DMS53 (cell line): Measurements from ENCODE around the gene EPHX1.

ENCODE experiments used
- DNase-seq: peaks from one replicate; lab custom pipeline; 2025; lab: John Stamatoyannopoulos, UW

Gene EPHX1

DNA sequence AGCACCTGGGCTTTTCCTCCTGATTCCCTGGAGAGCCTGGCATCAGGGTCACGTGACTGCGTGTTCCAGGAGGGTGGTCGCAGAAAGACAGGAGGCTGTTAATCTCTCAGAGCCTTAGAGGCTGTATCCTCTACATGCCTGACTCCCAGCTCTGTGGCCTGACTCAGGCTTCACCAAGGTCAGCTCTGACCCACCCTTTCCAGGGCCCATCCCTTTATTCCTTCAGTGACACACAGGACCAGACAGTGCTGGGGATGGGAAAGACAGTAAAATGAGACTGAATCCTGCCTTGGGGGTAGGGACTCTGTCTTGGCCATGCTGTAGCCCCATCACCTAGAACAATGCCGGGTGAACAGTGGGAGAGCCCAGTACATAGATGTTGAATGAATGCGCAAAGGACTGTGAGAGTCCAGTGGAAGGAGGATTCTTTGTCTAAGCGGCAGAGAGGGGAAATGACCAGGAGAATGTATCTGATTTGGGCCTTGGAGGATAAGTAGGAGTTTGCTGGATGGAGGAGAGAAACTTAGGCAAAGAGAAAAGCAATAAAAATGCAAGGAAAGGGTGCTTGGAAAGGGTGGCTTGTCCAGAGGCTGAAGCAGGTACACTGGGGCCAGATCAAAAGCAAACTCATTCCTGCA, 33.0 kb downstream of the EPHX1 start:
- peak; percentile 16 for DNase-seq

- DNase-seq = no peak
Measured at GRCh38 chr1:225843426-225843795, 33.5 kb downstream of the EPHX1 start.

DNA sequence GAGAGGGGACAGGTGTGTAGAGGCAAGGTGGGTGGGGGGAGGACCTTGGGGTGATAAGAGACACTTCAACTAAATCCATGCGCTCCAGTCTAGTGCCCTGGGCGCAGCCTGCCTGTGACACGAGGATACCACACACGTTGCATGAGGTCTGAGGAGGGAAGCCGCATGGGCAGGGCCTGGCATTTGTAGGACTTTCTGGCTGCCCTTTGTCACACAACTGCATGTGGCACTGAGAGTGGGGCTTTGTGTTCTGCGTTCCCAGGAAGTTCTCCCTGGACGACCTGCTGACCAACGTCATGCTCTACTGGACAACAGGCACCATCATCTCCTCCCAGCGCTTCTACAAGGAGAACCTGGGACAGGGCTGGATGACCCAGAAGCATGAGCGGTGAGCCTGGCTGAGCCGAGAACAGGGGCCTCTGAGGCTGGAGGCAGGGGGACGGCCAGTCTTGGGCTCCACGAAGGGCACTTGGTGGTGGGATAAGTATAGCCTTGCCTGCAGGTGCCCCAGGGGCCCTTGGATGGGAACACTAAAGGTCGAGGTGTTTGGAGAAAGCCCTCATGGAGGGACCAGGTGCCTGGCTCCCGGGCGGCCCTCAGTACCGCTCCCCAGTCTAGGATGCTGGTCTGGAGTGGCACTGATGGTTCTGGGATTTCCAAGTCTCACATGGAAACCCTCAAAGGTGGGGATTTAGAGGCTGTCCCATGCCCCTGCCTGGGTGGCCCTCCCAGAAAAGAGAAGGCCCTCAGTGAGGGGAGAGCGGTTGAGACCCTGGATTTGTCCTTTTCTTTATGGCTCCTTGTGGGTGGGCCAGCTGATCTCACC, 34.5 kb downstream of the EPHX1 start:
- peak; percentile 16 for DNase-seq

DNA sequence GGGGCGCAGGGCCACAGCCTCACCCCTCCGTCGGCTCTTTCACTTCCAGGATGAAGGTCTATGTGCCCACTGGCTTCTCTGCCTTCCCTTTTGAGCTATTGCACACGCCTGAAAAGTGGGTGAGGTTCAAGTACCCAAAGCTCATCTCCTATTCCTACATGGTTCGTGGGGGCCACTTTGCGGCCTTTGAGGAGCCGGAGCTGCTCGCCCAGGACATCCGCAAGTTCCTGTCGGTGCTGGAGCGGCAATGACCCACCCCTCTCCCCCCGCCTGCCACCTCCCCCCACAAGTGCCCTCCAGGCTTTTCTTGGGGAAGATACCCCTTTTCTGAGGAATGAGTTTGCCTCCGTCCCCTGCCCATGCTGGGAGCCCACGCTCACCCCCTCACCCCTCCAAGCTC, 35.2 kb downstream of the EPHX1 start:
- no peak for DNase-seq

GRCh38 chr1:225845571-225846259, 35.8 kb downstream of the EPHX1 start:
- peak; percentile 81 for DNase-seq

GRCh38 chr1:225846331-225847310, 36.7 kb downstream of the EPHX1 start:
- peak; percentile 49 for DNase-seq

DNA sequence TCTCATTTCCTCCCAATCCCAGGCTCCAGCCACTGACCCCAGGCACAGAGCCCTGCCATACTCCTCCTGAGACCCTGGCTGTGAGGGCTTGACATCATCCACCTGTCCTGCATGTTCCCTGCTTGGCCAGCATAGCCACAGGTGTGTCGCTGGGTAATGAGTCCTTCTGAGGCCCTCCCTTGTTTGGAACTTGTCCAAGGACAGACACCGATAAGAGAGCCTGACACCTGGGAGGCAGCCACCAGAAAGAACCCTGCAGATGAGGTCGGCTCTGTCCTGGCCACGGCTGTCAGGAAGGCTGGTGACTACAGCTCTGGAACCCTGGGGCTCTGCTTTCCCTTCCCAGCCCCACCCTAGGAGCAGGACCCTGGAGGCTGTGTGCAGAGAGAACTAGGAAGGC, 37.7 kb downstream of the EPHX1 start:
- peak; percentile 97 for DNase-seq

GRCh38 chr1:225848030-225848955, 38.4 kb downstream of the EPHX1 start:
- DNase-seq = peak; percentile 83

- peak; percentile 42 for DNase-seq
Measured at GRCh38 chr1:225849925-225850324, 40.0 kb downstream of the EPHX1 start.

GRCh38 chr1:225850370-225850769, 40.4 kb downstream of the EPHX1 start:
- DNase-seq = no peak

DNA sequence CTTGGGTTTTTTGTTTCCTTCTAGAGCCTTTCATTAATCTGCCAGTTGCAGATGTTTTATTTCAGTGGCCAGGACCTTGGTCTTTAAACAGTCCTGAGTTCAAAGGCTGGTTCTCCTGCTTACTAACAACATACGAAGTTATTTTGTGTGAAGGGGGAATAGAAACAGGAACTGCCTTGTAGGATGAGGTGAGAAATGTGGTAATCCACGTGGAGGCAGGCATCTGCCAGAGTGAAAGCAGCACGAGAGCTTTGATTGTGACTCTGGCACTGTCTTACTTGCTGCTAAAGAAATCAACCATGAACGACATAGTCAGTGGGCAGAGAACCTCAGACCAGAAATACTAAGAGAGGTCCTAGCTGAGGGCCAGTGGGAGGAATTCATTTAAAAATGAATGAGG, 41.9 kb downstream of the EPHX1 start:
- DNase-seq = no peak

DNA sequence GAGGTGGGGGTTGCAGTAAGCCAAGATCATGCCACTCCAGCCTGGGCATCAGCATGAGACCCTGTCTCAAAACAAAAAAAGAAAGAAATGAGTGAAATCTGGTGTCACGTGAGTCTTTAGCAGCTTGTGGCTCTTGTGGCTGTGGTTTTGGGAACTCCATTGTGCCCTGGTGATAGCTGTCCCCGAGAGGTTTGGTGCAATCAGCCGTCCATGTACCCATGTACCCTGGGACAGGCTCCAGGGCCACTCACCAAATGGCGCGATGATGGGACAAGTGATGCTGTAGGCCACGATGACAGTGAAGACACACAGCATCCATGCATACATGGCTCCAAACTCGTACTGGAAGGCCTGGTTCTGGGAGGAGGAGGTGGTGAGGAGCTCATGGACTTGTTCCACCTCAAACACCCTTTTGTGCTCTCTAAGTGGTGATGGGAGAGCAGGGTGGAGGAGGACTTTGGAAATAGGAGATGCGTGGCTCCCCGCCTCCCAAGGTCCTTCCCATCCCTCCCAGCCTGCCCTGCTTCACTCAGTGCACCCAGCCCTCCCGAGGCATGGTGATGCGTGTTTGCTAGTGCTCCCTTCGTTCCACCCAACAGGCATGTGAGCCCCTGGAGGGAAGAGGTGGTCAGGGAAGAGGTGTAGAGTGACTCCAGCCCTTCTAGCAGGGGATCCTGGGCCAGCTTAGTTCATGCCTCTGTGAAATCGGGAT, 42.6 kb downstream of the EPHX1 start:
- DNase-seq = no peak

DNA sequence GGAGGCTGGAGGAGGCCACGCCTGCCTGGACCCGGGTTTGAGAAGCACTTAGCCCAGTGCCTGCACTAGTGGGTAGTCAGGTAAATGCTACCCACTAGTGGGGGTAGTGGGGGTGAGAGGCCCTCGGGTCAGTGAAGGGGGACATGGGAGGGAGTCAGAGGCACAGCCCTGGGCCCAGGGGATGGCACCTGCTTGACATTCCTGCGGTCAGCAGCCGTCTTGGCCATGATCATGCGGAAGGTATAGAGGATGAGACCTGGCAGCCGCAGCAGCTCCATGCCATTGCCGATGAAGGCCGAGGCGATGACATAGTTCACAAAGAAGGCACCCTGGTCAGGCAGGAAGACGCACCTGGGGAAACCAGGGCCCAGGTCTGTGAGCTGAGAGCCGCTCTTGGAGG, 43.5 kb downstream of the EPHX1 start:
- no peak for DNase-seq

GRCh38 chr1:225855503-225856300, 45.8 kb downstream of the EPHX1 start:
- no peak for DNase-seq

- DNase-seq = no peak
Measured at GRCh38 chr1:225857256-225857655, 47.3 kb downstream of the EPHX1 start.

DNA sequence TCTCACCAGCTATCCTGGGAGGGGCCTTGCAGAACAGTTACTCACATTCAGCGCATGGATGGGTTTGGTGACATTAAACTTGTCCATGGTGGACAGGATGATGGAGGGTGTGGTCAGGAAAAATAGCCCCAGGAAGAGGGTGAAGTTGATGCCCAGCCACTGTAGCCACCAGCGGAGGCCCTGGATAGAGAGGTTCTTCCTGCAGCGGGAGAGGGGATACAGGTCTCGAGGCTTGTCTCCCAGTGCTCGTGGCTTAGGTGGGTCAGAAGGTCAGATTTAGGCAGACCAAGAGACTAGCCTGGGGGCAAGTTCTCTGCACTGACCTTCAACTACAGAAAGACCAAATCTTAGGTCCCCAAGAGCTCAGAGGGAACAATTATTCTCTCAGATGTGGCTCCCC, 49.2 kb downstream of the EPHX1 start:
- DNase-seq = no peak

DNA sequence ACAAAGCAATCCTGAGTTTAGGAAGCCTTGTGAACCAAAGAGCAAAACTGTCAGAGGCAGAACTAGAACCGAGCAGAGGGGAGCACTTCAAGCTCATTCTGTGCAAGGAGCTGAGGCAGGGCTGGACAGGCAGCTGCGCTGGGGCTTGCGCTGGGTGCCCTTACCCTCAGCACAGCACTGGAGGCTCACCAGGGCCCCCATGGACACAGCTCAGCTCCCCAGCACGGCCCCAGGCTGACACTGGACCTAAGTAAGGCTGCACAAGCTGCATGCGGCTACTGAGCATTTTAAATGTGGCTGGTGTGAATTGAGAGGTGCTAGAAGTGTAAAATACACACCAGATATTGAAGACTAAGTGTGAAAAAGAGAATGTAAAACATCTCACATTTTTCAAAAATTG, 50.2 kb downstream of the EPHX1 start:
- no peak for DNase-seq

DNA sequence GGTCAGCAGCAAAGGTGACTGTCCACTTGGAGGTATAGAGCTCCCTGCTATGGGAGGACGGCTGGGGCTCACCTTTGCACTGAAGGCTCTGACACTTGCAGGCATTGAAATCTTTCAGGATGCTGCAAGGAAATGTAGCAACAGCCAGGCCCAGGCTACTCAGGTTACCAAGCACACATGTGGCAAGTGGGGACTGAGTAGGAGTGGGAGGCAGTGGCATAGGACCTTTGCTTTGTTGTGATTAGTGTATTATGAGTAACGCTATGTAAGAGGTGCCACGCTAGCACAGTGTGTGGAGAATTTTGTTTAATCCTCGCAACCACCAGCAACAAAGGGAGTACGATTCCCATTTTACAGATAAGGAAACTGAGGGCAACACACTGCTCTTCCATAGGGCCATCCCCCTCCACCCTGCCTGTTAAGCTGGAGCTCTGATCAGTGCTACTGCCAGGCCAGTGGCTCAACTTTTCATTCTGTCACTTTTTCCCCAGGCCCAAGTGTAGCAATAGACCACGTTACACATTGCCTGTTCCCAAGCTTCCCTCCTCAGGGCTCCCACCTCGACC, 51.0 kb downstream of the EPHX1 start:
- DNase-seq = no peak
